Limb (tissue), 2 donors: ENCODE results near the gene IRF2.
A peak's percentile ranks its signal among the peaks of the same experiment; 100 is the strongest.

Experiments used
- DNase-seq, 2 donors: peaks; one replicate each; pipeline ENCODE4 v3.0.0-alpha.2; 2016; ENCODE audit errors: extremely low spot score in 2 of 2

Gene IRF2

DNA sequence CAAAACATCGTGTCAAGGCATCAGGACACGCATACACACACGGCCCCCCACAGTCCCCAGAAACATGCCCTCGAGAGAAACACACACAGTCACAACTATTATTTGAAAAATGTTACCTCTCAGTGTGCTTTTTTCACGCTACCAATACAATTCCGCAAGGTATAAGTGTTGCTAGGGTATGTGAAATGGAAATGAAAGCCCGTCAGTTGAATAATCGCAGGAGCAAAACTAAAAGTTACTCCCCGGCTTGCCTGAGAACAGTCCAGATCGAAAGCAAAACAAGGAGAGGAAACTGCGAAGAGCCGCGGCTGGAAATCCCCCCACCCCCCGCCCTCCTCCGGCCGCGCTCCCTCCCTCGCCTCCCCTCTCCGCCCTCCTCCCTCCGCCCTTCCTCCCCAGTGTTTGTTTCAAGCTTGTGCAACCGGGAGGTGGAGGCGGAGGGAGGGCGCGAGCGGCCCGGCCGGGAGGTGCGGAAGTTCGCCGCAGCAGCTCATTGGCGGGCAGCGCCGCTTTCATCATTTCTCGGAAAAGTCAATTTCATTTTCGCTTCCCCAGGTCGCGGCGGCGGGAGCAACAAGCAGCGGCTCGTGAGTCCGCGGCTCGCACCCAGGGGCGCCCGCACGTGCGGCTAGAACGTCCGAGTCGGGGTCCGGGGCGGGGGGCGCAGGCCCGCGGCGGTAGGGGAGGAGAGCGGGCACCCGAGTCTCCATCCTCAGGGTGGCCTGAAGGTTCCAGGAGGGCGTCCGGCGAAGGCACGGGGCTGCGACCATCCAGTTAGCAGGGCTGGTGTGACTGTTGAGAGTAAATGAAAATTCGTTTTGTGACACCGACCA, at the start of gene IRF2:
IRF2 (minus strand) TSS at position 288 of the 833 bp plus-strand sequence. CDS start 45,486 bp downstream, outside the sequence.
- DNase-seq, result peak; percentile 94 to 96

DNA sequence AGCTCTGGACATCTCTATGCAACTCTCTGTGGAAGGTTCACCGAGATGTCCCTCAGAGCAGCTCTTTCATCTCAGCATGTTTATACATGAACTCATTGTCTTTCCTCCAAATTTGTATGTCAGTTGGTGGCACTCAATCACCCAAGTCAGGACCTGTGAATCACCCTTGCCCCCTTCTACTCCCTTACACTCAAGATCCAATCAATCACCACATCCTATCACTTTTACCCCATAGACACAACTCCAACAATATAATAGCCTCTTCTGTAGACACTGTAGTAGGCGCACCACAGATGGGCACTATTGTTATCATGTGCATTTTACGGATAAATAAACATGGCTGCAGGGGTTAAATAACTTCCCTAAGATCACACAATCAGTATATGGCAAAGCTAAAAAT, 41.3 kb upstream of the IRF2 start:
- no peak for DNase-seq

DNA sequence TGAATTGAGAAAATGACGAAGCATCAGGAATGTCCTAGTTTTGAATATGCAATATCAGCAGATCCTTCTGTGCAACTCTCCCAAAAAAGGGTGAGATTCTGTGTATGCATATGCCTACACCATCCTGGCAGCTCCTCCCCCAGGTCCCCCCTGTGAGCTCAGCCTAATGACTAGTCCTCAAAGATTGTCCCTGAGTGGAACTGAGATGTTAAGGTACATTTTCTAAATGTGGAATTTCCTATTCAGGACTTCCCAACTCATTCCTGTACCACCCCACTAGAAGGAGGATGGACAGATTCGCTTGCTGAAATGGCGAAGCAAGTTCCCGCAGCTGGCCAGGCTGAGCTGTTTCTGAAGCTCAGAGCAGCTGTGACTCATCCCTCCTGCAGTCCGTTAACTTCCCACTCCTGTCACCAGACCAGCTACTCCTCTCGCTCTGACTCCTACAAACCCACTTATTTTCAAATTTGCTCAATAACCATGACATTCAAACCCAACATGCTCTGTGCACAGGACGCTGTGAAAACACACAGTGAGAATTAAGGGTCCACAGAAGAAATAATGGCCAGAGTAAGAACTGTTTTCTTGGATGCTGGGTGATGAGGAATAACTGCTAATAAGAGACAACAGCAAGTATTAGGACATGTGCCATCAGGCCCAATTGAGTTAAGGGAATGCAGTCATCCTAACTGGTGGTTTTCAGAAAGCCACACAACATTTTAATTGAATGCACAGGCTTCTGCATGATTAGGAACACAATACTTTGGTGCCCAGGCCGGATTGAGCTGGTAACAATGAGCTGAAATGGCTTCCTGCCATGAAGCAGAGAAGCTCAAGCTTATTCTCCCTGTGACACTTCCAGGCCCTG, 40.0 kb upstream of the IRF2 start:
- DNase-seq, result peak in 1 of 2 donors; percentile 27

DNA sequence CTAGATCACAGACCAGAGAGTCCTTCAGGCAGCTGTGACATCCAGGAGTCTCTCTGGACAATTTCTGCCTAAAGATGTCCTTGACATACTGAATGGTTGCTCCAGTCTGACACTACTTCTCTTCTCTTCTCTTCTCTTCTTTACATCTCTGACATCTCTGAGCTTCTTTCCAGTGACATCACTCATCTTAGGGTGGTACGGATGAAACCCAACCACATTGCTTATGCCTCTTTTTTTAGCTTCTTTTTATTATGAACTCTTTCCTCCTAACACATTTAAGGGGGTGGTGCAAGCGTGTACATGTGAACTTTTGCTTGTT, 39.4 kb upstream of the IRF2 start:
- no peak for DNase-seq

DNA sequence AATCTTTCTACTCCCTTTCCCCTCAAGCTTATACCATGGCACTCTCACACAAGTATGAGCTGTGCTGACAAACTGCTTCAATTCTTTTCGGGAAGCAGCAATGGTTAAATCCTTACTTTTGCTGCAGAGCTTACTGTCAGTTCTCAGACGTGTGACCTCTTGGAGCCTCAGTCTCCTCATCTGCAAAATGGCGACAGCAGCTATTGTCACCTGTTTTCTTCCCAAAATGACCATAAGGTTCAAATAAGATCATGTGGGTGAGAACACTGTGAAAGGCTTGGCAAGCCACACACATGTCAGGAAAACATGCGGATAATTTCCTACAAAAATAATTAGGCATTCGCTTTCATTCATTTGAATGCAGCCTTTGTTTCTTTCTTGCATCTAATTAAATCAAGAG, 36.8 kb upstream of the IRF2 start:
- no peak for DNase-seq

DNA sequence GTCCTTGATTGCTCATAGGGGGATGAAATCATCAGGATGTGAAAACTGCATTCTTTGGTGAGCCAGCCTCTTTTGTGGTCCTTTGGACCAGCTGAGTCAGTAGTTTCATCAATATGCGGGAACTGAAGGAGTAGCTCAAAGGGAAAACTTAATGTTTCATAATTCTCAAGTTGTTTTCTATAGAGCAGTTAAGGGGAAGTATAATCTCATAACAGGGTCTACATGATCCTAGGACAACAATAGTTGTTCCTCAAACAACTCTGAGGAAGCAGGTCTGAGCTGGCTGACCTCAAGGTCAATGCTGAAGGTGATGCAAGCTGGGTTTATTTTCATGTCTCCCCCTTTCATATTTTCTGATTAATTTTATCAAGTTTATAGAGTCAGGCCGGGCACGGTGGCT, 36.1 kb upstream of the IRF2 start:
- DNase-seq, result no peak

DNA sequence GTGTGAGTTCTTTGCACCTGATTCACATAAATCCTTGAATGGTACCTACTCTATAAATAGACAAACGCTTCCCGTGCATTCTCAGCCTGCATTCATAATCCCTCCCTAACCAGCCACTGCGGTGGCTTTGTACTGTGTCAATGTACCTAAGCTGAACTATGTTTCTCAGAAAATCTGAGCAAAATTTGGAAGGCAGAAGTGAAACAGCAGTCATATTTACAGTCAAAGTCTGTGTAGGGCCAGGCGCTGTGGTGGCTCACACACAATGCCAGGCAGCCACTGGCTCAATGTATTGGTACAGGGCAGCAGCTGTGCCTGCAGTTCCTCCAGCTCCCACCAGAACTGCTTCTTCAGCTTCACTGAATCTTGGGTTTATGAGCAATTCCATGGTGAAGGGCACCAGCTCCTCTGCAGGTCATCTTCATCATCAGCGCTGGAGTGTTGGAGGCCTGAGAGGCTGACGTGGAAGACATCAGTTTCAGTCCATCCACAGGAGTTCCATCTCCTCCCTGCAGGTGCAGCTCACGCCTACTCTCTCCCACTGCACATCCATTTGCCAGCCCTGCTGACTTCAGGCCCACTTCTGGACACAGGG, 32.3 kb upstream of the IRF2 start:
- DNase-seq, result no peak

DNA sequence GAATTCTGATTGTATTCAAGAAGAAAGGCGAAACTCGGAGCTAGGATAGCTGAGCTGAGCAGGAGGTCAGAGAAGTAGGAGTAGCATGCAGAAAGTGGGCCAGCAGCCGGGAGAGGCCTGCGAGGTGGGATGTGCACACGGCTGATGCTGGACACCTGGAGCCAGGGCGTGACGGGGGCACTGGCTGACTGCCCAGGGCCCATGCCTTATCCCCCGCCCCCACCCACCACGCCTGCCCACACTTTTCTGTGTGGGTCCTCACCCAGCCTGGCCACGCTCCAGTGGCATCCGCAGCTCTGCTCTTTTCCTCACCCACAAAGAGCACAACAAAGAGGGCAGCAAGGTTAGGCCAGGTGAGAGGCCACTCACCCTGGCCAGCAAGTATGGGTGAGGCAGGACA, 30.0 kb upstream of the IRF2 start:
- DNase-seq, result no peak

DNA sequence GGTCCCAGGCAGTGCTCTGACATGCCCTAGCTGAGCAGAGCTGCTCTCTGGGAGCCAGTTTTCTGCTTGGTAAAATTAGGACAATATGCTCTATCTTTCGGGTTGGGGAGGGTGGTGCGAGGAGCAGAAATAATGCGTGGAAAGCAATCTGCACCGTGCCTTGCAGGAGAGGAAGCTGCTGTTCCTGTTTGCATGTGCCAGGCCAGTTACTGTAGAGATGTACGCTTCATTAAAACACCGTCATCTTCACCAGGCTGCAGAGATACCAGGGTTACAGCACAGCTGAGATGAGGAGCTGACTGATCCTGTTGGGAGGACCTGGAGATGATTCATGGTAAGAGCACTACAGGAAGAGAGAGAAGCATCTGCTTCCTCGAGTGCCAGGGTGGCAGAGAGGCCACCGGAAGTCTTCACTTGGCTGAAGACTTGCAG, 29.5 kb upstream of the IRF2 start:
- DNase-seq, result no peak

DNA sequence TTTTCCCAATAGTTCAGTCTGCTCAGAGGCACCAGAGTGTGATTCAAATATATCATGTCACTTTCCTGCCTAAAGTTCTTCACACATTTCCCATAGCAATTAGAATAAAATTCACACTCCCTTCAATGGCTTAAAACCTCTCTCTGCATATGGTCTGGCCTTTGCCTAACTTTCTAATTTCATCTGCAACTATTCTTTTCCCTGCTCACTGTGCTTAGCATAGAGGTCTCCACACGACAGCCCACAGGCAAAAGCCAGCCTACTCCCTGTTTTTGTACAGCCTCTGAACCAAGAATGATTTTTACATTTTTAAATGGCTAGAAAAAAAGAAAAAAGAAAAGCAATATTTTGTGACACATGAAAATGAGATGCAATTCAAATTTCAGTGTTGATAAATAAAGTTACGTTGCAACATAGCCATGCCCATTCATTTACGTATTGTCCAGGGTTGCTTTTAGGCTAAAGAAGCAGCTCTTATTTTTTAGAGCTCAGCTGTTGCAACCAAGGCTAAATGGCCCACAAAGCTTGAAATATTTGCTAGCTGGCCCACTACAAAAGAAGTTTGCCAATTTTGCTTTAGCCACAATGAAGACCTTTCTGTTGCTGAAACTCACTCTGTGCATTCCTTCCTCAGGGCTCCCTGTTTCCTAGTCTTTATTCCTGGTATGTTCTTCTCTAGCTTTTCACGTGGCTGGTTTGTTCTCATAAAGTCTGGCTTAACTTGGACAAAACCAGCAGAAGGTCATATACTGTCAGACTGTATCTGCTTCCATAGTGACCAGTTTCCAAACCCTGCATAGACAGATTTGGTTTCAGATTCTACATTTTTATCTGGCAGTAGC, 26.6 kb upstream of the IRF2 start:
- no peak for DNase-seq

DNA sequence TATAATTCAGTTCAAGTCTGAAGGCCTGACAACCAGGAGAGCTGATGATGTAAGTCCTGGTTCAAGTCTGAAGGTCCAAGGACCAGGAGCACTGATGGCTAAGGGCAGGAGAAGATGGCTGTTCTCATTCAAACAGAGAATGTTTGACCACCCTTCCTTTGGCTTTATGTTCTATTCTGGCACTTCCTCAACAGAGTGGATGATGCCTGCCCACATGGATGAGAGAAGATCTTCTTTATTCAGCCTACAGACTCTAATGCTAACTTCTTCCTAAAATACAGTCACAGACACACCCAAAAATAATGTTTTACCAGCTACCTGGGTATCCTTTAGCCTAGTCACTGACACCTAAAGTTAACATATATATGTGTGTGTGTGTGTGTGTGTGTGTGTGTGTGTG, 25.6 kb upstream of the IRF2 start:
- no peak for DNase-seq

DNA sequence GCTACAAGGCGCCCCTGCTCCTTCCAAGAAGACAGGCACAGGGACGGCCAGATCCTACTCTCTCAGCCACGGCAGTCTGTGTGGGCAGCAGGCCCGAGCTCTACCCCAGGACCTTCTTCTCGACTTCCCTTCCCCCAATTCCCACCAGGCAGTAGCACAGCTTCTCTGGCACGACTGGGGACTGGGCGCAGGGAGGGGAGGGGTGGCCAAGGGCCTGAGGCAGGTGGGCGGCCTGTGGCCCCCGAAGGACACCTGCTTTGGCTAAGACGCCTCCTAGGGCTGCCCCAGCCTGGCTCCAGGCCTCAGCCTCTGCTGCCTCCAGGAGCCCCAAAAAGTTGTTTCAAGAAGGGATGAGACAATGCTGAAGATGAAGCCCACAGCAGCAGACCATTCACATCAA, 24.2 kb upstream of the IRF2 start:
- DNase-seq, result no peak

DNA sequence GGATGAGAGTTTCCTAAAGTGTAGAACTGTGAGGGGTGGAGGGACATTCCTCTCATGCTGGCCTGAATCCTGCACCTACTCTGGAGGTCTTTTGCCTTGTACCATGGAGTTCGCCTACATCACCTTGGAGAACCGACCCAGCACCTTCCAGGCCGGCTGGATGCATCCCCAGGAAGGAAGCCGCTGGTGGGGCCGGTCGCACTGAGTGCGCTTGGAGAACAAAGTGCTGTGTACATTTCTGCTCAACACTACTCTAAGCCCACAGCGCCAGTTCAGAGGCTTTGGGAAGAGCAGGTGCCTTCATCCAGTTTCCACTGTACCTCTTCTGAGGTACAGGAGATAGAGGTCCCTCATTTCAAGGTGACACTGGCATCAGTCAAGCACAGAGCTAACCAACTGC, 15.4 kb upstream of the IRF2 start:
- DNase-seq, result no peak

DNA sequence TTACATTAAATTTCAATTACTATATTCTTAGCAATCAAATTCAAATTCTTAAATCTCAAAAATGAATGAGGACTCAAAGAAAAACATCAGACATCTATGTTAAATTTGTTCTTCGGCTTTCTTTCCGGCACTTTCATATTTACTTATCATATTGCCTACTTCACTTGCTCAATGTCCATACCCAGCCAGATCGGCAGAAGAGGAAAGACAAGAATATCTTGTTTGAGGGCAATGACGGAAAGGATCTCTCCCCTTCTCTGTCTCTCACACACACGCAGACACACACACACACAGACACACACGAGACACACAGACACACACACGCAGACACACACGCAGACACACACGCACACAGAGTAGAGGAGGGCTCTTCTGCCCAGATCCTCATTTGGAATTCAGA, 13.2 kb upstream of the IRF2 start:
- no peak for DNase-seq

DNA sequence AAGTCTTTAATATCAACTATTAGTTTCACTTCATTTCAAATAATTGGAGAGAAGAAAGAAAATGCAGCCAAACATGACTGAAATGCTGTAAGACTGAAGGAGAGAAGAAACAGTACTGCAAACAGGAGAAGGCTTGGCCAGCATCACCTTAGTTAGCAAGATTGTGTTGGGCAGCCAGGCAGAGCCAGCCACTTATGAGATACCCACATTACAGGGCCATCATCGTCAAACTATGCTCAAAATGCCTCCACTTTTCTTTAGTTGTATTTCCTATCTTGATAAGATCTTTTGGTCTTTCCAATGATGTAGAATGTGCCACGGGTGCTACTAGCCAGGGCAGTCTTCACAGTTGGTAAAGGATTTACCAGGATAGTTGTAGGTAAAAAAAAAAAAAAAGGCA, 10.9 kb upstream of the IRF2 start:
- DNase-seq, result no peak

DNA sequence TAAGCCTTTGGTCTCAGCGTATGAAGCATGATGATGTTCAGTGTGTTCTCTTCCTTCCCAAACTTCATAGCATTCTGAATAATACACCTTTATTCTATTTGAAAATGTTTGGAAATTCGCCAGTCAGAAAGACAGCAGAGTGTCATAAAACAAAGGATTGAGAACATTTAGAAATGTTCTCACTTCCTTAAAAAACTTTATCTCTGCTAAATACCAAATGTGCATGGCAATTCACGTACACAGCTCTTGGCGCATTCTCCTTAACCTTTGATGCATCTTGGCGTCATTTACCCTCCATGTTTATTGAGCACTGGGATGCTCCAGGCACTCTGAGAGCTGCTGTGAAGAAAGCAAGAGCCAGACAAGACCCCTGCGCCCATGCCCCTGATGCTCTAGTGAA, 7.2 kb upstream of the IRF2 start:
- no peak for DNase-seq

DNA sequence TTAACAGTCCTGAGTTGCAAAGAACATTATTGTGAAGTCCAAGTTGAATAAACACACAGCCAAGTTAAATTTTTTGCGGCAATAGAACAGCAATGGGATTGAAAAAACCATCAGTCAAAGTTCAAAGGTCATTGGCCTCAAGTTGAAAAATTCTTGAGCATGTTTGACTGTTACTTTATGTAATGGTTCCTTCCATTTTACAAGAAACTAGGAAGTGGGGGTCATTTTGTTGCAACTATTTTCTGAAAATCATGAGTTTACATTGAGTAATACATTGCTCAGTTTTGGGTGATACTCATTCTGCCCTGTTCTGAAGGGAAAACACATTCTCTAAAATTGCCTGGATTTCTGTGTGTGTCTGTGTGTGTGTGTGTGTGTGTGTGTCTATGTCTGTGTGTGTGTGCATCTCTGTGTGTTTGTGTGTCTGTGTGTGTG, 5.2 kb upstream of the IRF2 start:
- DNase-seq, result no peak

DNA sequence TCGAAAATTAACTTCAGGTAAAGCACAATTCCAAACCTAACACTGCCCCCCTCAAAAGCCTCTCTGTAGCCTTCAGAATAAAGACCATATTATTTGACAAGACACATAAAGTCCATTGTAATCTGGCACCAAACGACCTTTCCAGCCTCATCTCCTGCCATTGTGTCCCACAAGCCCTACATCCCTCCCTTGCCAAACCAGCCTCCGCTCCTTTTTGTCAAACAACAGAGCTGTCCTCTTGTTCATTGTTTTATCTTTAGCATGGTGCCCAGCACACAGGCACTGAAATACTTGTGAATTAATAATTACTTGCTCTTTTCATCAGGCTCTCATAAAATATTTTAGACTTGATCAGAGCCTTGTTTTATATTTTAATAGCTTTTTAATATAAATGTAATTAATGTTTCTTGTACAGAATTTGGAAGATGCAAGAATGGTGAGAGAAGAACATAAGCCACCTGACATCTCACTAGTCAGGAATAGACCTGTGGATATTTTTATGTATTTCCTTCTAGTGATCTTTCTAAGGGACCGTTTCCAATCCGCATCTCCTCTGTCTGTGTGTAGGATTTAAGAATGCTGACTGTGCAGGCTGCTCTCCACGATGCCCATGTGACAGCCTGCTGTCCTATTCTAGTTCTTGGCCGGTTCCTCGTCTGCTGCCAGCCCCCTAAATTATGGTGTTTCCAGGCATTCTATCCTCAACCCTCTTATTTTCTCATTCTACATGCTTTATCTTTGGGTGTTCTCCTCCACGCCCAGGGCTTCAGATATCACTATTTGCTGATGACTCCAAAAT, 3.0 kb upstream of the IRF2 start:
- DNase-seq, result no peak

DNA sequence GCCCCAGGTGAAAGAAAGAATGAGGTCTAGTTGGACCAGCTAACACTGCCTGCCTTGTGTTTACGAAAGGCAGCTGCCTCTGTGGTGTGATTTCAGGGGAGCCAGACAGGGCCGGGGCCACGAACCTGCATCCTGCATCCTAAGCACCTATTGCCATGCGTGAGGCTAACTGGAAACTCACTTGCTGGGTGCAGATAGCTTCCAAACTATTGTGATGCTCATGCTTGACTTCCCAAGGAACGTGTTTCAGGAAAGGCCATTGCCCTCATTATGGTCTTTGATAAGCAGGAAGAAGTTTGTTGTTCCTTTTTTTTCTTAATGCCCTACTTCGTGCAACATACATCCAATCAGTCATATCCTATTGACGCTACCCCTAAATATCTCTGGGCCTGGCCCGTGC, 2.3 kb upstream of the IRF2 start:
- DNase-seq, result no peak

DNA sequence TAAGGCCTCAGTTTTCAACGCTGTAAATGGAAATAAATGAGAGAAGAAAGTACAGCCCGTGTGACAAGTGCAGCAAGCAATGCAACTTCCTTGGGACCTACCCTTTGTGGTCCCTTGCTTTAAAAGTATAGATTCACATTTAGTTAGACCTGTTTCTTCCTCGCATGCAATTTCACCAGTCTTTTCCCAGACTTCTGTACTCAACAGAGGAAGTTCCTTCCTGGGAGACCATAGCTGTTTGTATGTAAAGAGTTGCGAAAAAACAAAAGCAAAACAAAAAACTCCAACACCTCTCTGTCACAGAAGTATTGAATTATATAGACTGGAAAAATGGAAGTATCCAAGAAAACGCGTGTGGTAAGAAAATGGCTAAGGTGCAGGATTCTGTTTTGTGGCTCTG, 1.1 kb upstream of the IRF2 start:
- no peak for DNase-seq

DNA sequence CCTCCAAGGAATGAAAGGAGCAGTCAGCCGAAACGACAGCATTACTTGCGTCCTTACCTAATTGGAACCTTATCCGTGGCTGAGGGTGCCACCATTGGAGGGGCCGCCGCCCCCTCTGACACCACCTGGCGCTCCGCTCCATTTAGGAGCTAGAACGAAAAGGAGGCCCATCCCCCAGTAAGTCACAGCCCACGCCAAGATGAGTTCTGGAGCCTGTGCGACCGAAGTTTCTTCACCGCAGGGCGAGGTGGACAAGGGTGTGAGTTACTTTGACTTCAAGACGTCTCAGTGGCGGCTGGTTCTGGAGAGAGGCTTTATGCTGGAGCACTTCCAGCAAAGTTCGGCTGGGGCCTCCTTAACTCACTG, 729 bp upstream of the IRF2 start:
- peak; percentile 30 to 67 for DNase-seq
